ENCODE results near the gene SMOC1. TPM values are rescaled to one million over a fixed set of nuclear protein-coding genes. Genes with fewer than 3 reads are reported as not detected.

Gene SMOC1
- total RNA-seq, 3 donors from 2014 or later, result 1.2 to 2.0 (median 1.7) TPM

DNA sequence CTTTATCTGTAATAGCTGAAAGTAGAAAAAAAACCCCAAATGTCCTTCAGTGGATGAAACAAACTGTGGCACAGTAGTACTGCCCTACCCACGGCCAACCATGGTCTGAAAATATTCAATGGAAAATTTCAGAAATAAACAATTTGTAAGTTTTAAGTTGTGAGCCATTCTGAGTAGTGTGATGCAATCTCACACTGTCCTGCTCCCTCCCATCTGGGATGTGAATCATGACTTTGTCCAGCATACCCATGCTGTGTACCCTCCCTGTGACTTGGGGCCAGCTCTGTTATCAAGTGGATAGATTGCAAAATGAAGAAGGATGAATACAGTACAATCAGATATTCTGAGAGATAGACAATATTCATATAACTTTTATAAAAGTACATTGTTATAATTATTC, 106.2 kb downstream of the SMOC1 start:
- no peaks in the 10 kb centered on the region for H3K9me3 ChIP-seq
- DNase-seq (no peak), ATAC-seq (no peak)
- H3K4me3 ChIP-seq, result no peak overlapping the region
- H3K36me3 ChIP-seq (ENCODE audit: low read depth), result no peaks in the 10 kb centered on the region
- intact Hi-C loops (cut with DNase I, micrococcal nuclease), result no loop called here
- no peak for TF ChIP-seq CTCF (IDR thresholded peaks at IDR 0.05)
- H3K4me1 ChIP-seq (ENCODE audit: low read depth), result no peaks in the 10 kb centered on the region

GRCh38 chr14:69986336-69986735, 107.1 kb downstream of the SMOC1 start:
- DNase-seq (no peak), ATAC-seq (no peak)
- no peak overlapping the region for H3K4me3 ChIP-seq
- no peaks in the 10 kb centered on the region for H3K9me3 ChIP-seq
- intact Hi-C loops (cut with DNase I, micrococcal nuclease), result no loop called here
- H3K4me1 ChIP-seq (ENCODE audit: low read depth), result no peaks in the 10 kb centered on the region
- H3K36me3 ChIP-seq (ENCODE audit: low read depth), result no peaks in the 10 kb centered on the region
- no peak for TF ChIP-seq CTCF (IDR thresholded peaks at IDR 0.05)

GRCh38 chr14:69987406-69988121, 108.3 kb downstream of the SMOC1 start:
- no peak for DNase-seq
- intact Hi-C loops (cut with DNase I, micrococcal nuclease), result no loop called here

GRCh38 chr14:69988979-69989378, 109.8 kb downstream of the SMOC1 start:
- Histone ChIP-seq H3K4me3 (no peak overlapping the region), H3K36me3 (ENCODE audit: low read depth) (no peaks in the 10 kb centered on the region), H3K9me3 (no peaks in the 10 kb centered on the region), H3K4me1 (ENCODE audit: low read depth) (no peaks in the 10 kb centered on the region)
- no peak for DNase-seq
- intact Hi-C loops (cut with DNase I, micrococcal nuclease), result no loop called here
- ATAC-seq, result no peak
- TF ChIP-seq CTCF (IDR thresholded peaks at IDR 0.05), result no peak

More at GRCh38 chr14:69987406-69988121, 108.3 kb downstream of the SMOC1 start:
- H3K36me3 ChIP-seq (ENCODE audit: low read depth), result no peaks in the 10 kb centered on the region
- H3K9me3 ChIP-seq, result no peaks in the 10 kb centered on the region
- no peak for ATAC-seq
- no peaks in the 10 kb centered on the region for H3K4me1 ChIP-seq (ENCODE audit: low read depth)
- TF ChIP-seq CTCF (IDR thresholded peaks at IDR 0.05), result no peak
- no peak overlapping the region for H3K4me3 ChIP-seq

- H3K36me3 ChIP-seq (ENCODE audit: low read depth), result no peaks in the 10 kb centered on the region
- no peaks in the 10 kb centered on the region for H3K4me1 ChIP-seq (ENCODE audit: low read depth)
- DNase-seq (no peak), ATAC-seq (no peak)
- no peak for TF ChIP-seq CTCF (IDR thresholded peaks at IDR 0.05)
- intact Hi-C loops (cut with DNase I, micrococcal nuclease), result no loop called here
- H3K9me3 ChIP-seq, result no peaks in the 10 kb centered on the region
- no peak overlapping the region for H3K4me3 ChIP-seq
Observed at GRCh38 chr14:69989622-69990021, 110.4 kb downstream of the SMOC1 start.

All from mucosa of descending colon (tissue), 3 donors.